T-helper 2 cell treated with Interferon-gamma antibody and Interleukin-4, amounts not matched to agents 100 ng/mL and 5 ng/mL, for 36 hours (primary cell): Measurements from ENCODE around the gene ADAM11. TPM values are rescaled to one million over a fixed set of nuclear protein-coding genes. Genes with fewer than 3 reads are reported as not detected.
"Not testable (repeated sequence)": the region's sequence is repeated elsewhere in the genome, so short reads cannot be mapped to it uniquely, and the experiment has no call there.

Experiments used
- intact Hi-C: fragments of 100-400 bp; cut with micrococcal nuclease; formaldehyde crosslinking; loops from one replicate; pipeline ENCODE4 v1.15.1; 2023
- total RNA-seq: library from RNA; stranded (reverse); gene quantifications from 2 replicates; pipeline ENCODE4 v1.2.3, GENCODE V29; 2022

Gene ADAM11
- 0.09 and 0.25 TPM in 2 replicates for total RNA-seq

- intact Hi-C loops = no loop called here
These were observed at the start of gene ADAM11 for GRCh38 chr17:44758414-44759085. ADAM11 (plus strand) TSS chr17:44758988; CDS start chr17:44759200, 212 bp downstream.

- intact Hi-C loops = no loop called here
These were observed 39.3 kb upstream of the ADAM11 start for GRCh38 chr17:44719444-44719843.

- intact Hi-C loops = no loop called here
These were observed 36.5 kb upstream of the ADAM11 start for GRCh38 chr17:44722254-44722653.

- intact Hi-C loops = not testable (repeated sequence)
These were observed 32.7 kb upstream of the ADAM11 start for GRCh38 chr17:44726121-44726520.

GRCh38 chr17:44733753-44734152, 25.0 kb upstream of the ADAM11 start:
- intact Hi-C loops = no loop called here

GRCh38 chr17:44734272-44734671, 24.5 kb upstream of the ADAM11 start:
- intact Hi-C loops = no loop called here

- intact Hi-C loops = no loop called here
These were observed 22.1 kb upstream of the ADAM11 start for GRCh38 chr17:44736551-44737240.

GRCh38 chr17:44738214-44738906, 20.4 kb upstream of the ADAM11 start:
- intact Hi-C loops = no loop called here

GRCh38 chr17:44741316-44741715, 17.5 kb upstream of the ADAM11 start:
- intact Hi-C loops = no loop called here

- intact Hi-C loops = no loop called here
These were observed 13.5 kb upstream of the ADAM11 start for GRCh38 chr17:44745301-44745700.

- intact Hi-C loops = not testable (repeated sequence)
These were observed 13.1 kb upstream of the ADAM11 start for GRCh38 chr17:44745738-44746137.

- intact Hi-C loops = no loop called here
These were observed 11.2 kb upstream of the ADAM11 start for GRCh38 chr17:44747566-44747965.

- intact Hi-C loops = no loop called here
These were observed 9.5 kb upstream of the ADAM11 start for GRCh38 chr17:44749076-44749979.

GRCh38 chr17:44749980-44750318, 8.8 kb upstream of the ADAM11 start:
- intact Hi-C loops = no loop called here

GRCh38 chr17:44751331-44751730, 7.5 kb upstream of the ADAM11 start:
- intact Hi-C loops = no loop called here

GRCh38 chr17:44751806-44752205, 7.0 kb upstream of the ADAM11 start:
- intact Hi-C loops = no loop called here

GRCh38 chr17:44752953-44753861, 5.6 kb upstream of the ADAM11 start:
- intact Hi-C loops = no loop called here

- intact Hi-C loops = no loop called here
These were observed 4.5 kb upstream of the ADAM11 start for GRCh38 chr17:44754276-44754675.

- intact Hi-C loops = not testable (repeated sequence)
These were observed 3.6 kb upstream of the ADAM11 start for GRCh38 chr17:44755180-44755579.
